Neural progenitor cell (in vitro differentiated cells): ENCODE results near the gene TSPAN18. TPM values are rescaled to one million over a fixed set of nuclear protein-coding genes. Genes with fewer than 3 reads are reported as not detected.
A peak's percentile ranks its signal among the peaks of the same experiment; 100 is the strongest.

Experiments used
- DNase-seq: peaks from one replicate; pipeline ENCODE4 v3.0.0-alpha.2; 2016; ENCODE audit warnings: low spot score
- H2AFZ ChIP-seq: fragments of 200-600 bp; sonication (generic); replicated peaks from 2 replicates; pipeline ENCODE4 v1.6.1; 2016; ENCODE audit warnings: antibody characterized with exemption
- H3F3A ChIP-seq: fragments of 200-600 bp; sonication (generic); 2 replicates; pipeline ENCODE4 v1.6.1; 2016; ENCODE audit warnings: antibody characterized with exemption, low read depth
- H3K27ac ChIP-seq: fragments of 200-600 bp; sonication (generic); 2 replicates; pipeline ENCODE4 v1.5.1; 2016; ENCODE audit warnings: mild to moderate bottlenecking
- H3K27me3 ChIP-seq: fragments of 200-600 bp; sonication (generic); 2 replicates; pipeline ENCODE4 v1.6.1; 2016; ENCODE audit warnings: mild to moderate bottlenecking, moderate library complexity
- H3K36me3 ChIP-seq: fragments of 200-600 bp; sonication (generic); 2 replicates; pipeline ENCODE4 v1.5.1; 2016
- H3K4me1 ChIP-seq: fragments of 200-600 bp; sonication (generic); 2 replicates; pipeline ENCODE4 v1.6.1; 2016; ENCODE audit warnings: mixed run types
- H3K4me2 ChIP-seq: fragments of 200-600 bp; sonication (generic); 2 replicates; pipeline ENCODE4 v1.6.1; 2016
- H3K4me3 ChIP-seq: fragments of 200-600 bp; sonication (generic); 2 replicates; pipeline ENCODE4 v1.5.1; 2016
- H3K79me2 ChIP-seq: fragments of 200-600 bp; sonication (generic); 2 replicates; pipeline ENCODE4 v1.6.1; 2016; ENCODE audit warnings: low read depth
- H3K9ac ChIP-seq: fragments of 200-600 bp; sonication (generic); 2 replicates; pipeline ENCODE4 v1.6.1; 2016
- H3K9me3 ChIP-seq: fragments of 200-600 bp; sonication (generic); 2 replicates; pipeline ENCODE4 v1.5.1; 2016; ENCODE audit warnings: low read depth
- H4K20me1 ChIP-seq: fragments of 200-600 bp; sonication (generic); 2 replicates; pipeline ENCODE4 v1.6.1; 2016; ENCODE audit warnings: low read depth
- H3K27ac Mint-ChIP-seq: 3 replicates; pipeline ENCODE4 v1.8.0; 2021; ENCODE audit warnings: mixed read lengths
- H3K27me3 Mint-ChIP-seq: 2 replicates; pipeline ENCODE4 v1.8.0; 2022; ENCODE audit warnings: low read depth, mild to moderate bottlenecking, inconsistent platforms, moderate library complexity, mixed read lengths; ENCODE audit not compliant: insufficient read depth
- H3K36me3 Mint-ChIP-seq: 3 replicates; pipeline ENCODE4 v1.8.0; 2021; ENCODE audit warnings: mixed read lengths
- H3K4me1 Mint-ChIP-seq: 3 replicates; pipeline ENCODE4 v1.8.0; 2021; ENCODE audit warnings: mixed read lengths
- H3K4me3 Mint-ChIP-seq: 3 replicates; pipeline ENCODE4 v1.8.0; 2021; ENCODE audit warnings: mild to moderate bottlenecking, moderate library complexity, mixed read lengths
- H3K9me3 Mint-ChIP-seq: 3 replicates; pipeline ENCODE4 v1.8.0; 2020; ENCODE audit warnings: mixed read lengths
- EZH2 ChIP-seq: fragments of 200-600 bp; sonication (generic); IDR thresholded peaks from 2 replicates; pipeline ENCODE4 v1.6.1; 2017; ENCODE audit warnings: antibody characterized with exemption, mild to moderate bottlenecking, moderate library complexity
- EZH2phosphoT487 ChIP-seq: fragments of 200-600 bp; sonication (generic); IDR thresholded peaks from 2 replicates; pipeline ENCODE4 v1.6.1; 2017; ENCODE audit warnings: antibody characterized with exemption
- total RNA-seq: library from RNA; depleted of rRNA; stranded (reverse); fragments of >200 nt; gene quantifications from 2 replicates; pipeline ENCODE4 v1.2.3, GENCODE V29; 2015; ENCODE audit warnings: low replicate concordance
- TF ChIP-seq, protein P1 (sequence below): fragments of 200-600 bp; sonication (generic); IDR thresholded peaks from 2 replicates; pipeline ENCODE4 v1.5.1; 2017; ENCODE audit warnings: antibody characterized with exemption, mild to moderate bottlenecking

The TSPAN18 gene
- total RNA-seq, 1 donor from 2014 or later, result 16.5 TPM

- H4K20me1 ChIP-seq, result peaks cover 47% of the 10 kb centered on the region
- H3F3A ChIP-seq, result peaks cover 22% of the 10 kb centered on the region
- peak overlapping the region; percentile 63 for H3K27ac Mint-ChIP-seq
- no peaks in the 10 kb centered on the region for H3K79me2 ChIP-seq
- no peak overlapping the region for H3K9ac ChIP-seq
- H3K4me2 ChIP-seq, result peak overlapping the region; percentile 1
- TF ChIP-seq EZH2phosphoT487, result no peak
- no peak for TF ChIP-seq EZH2
- TF ChIP-seq, protein P1, sequence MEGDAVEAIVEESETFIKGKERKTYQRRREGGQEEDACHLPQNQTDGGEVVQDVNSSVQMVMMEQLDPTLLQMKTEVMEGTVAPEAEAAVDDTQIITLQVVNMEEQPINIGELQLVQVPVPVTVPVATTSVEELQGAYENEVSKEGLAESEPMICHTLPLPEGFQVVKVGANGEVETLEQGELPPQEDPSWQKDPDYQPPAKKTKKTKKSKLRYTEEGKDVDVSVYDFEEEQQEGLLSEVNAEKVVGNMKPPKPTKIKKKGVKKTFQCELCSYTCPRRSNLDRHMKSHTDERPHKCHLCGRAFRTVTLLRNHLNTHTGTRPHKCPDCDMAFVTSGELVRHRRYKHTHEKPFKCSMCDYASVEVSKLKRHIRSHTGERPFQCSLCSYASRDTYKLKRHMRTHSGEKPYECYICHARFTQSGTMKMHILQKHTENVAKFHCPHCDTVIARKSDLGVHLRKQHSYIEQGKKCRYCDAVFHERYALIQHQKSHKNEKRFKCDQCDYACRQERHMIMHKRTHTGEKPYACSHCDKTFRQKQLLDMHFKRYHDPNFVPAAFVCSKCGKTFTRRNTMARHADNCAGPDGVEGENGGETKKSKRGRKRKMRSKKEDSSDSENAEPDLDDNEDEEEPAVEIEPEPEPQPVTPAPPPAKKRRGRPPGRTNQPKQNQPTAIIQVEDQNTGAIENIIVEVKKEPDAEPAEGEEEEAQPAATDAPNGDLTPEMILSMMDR, result no peak
- H3K27me3 ChIP-seq, result peaks cover 24% of the 10 kb centered on the region
- H3K27ac ChIP-seq, result no peak overlapping the region
- no peak overlapping the region for H3K4me3 ChIP-seq
- no peaks in the 10 kb centered on the region for H3K36me3 ChIP-seq
- no peak overlapping the region for H3K4me3 Mint-ChIP-seq
- no peak for DNase-seq
- H3K27me3 Mint-ChIP-seq, result peaks cover 2% of the 10 kb centered on the region
- H2AFZ ChIP-seq, result no peak overlapping the region
- H3K4me1 ChIP-seq, result peaks cover 32% of the 10 kb centered on the region
- H3K9me3 Mint-ChIP-seq, result no peaks in the 10 kb centered on the region
- no peaks in the 10 kb centered on the region for H3K9me3 ChIP-seq
- peaks cover 5% of the 10 kb centered on the region for H3K36me3 Mint-ChIP-seq
- peaks cover 55% of the 10 kb centered on the region for H3K4me1 Mint-ChIP-seq
Observed at GRCh38 chr11:44892843-44893242, 166.1 kb downstream of the TSPAN18 start.

- H3K27ac Mint-ChIP-seq, result peak overlapping the region; percentile 42
- peak overlapping the region; percentile 1 for H3K4me2 ChIP-seq
Observed at GRCh38 chr11:44893308-44893822, 166.6 kb downstream of the TSPAN18 start.

DNA sequence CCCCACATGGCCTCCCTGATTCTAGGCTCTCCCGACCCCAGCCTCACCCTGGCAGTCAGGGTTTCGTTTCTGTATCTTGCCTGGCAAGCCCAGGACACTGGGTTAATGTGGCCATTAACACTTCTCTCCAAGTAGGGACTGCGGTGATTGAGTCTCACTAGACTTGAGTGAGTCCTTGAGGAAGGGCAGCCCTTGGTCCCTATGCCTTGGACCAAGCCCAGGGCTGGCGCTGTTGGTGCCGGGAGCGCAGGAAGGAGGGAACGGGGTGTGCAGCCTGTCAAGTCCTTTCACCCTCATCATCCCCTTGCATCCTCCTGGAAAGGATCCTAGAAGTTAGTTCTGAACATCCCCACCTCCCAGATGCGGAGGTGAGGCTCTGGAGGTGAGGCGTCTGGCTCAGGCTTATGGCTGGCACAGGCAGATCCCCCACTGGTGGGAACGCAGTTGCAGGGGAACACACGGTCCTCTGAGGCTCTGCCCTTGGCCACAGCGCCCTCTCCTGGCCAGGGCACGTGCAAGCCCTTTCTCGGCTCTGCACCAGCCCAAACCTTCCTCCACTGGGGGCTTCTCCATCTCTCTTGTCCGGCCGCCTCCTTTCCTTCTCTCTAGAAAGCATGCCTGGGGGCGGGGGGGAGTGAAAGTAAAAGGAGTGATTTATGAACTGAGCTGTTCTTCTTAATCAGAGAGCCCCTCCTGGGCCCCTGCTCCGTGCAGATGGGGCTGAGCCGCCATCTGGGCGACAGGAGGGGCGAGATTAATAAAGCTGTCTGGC lies 167.3 kb downstream of the TSPAN18 start:
- Histone ChIP-seq H3K9ac (no peak overlapping the region), H2AFZ (no peak overlapping the region), H3K4me2 (no peak overlapping the region), H3K27me3 (peaks cover 24% of the 10 kb centered on the region), H3K79me2 (no peaks in the 10 kb centered on the region), H4K20me1 (peaks cover 40% of the 10 kb centered on the region), H3F3A (peaks cover 22% of the 10 kb centered on the region), H3K4me1 (peaks cover 27% of the 10 kb centered on the region), H3K9me3 (peaks cover 4% of the 10 kb centered on the region), H3K4me3 (no peak overlapping the region), H3K36me3 (peaks cover 3% of the 10 kb centered on the region), H3K27ac (no peak overlapping the region)
- no peaks in the 10 kb centered on the region for H3K9me3 Mint-ChIP-seq
- TF ChIP-seq EZH2phosphoT487 (no peak), EZH2 (no peak)
- TF ChIP-seq, protein P1, result peak; percentile 98
- H3K36me3 Mint-ChIP-seq, result peaks cover 15% of the 10 kb centered on the region
- H3K4me3 Mint-ChIP-seq, result peak overlapping the region; percentile 43
- peaks cover 44% of the 10 kb centered on the region for H3K4me1 Mint-ChIP-seq
- H3K27ac Mint-ChIP-seq, result peak overlapping the region; percentile 42
- peak; percentile 95 for DNase-seq
- peaks cover 2% of the 10 kb centered on the region for H3K27me3 Mint-ChIP-seq

More at GRCh38 chr11:44893308-44893822, 166.6 kb downstream of the TSPAN18 start:
- Mint-ChIP-seq H3K27me3 (peaks cover 2% of the 10 kb centered on the region), H3K4me1 (peaks cover 50% of the 10 kb centered on the region), H3K36me3 (peaks cover 9% of the 10 kb centered on the region), H3K9me3 (no peaks in the 10 kb centered on the region), H3K4me3 (no peak overlapping the region)
- H3K4me1 ChIP-seq, result peaks cover 27% of the 10 kb centered on the region
- no peak overlapping the region for H3K27ac ChIP-seq
- H3K79me2 ChIP-seq, result no peaks in the 10 kb centered on the region
- H3K9ac ChIP-seq, result no peak overlapping the region
- H3F3A ChIP-seq, result peaks cover 22% of the 10 kb centered on the region
- peaks cover 24% of the 10 kb centered on the region for H3K27me3 ChIP-seq
- TF ChIP-seq EZH2 (no peak), EZH2phosphoT487 (no peak)
- TF ChIP-seq, protein P1, result no peak
- peaks cover 42% of the 10 kb centered on the region for H4K20me1 ChIP-seq
- H3K4me3 ChIP-seq, result no peak overlapping the region
- DNase-seq, result peak; percentile 55
- H2AFZ ChIP-seq, result no peak overlapping the region
- peaks cover 3% of the 10 kb centered on the region for H3K36me3 ChIP-seq
- peaks cover 2% of the 10 kb centered on the region for H3K9me3 ChIP-seq
